Activated T-helper 1 cell treated with anti-CD3 and anti-CD28 coated beads, Interleukin-12 subunit alpha, Interleukin-12 subunit beta, Interleukin-2, Interleukin-4 antibody, amounts not matched to agents 30 ng/mL and 10 ng/mL and 1 ng/mL, durations not matched to agents 14 hours and 24 hours and 36 hours (primary cell): ENCODE results near the gene SSRP1. TPM values are rescaled to one million over a fixed set of nuclear protein-coding genes. Genes with fewer than 3 reads are reported as not detected.

Experiments used
- DNase-seq: peaks from one replicate; pipeline ENCODE4 v3.0.0; 2021; ENCODE audit warnings: low spot score
- H3K27ac Mint-ChIP-seq: one replicate; pipeline ENCODE4 v1.8.0; 2021; ENCODE audit warnings: mild to moderate bottlenecking, mixed read lengths
- H3K27me3 Mint-ChIP-seq: one replicate; pipeline ENCODE4 v1.8.0; 2022; ENCODE audit warnings: mild to moderate bottlenecking, moderate library complexity, mixed read lengths; ENCODE audit not compliant: insufficient read depth
- H3K36me3 Mint-ChIP-seq: one replicate; pipeline ENCODE4 v1.8.0; 2021; ENCODE audit warnings: low read depth, mixed read lengths
- H3K4me1 Mint-ChIP-seq: one replicate; pipeline ENCODE4 v1.8.0; 2021; ENCODE audit warnings: low read depth, mixed read lengths
- H3K4me3 Mint-ChIP-seq: one replicate; pipeline ENCODE4 v1.8.0; 2021; ENCODE audit warnings: mild to moderate bottlenecking, moderate library complexity, mixed read lengths
- H3K9me3 Mint-ChIP-seq: one replicate; pipeline ENCODE4 v1.8.0; 2021; ENCODE audit warnings: mixed read lengths
- intact Hi-C: fragments of 100-400 bp; cut with micrococcal nuclease; formaldehyde crosslinking; loops from one replicate; pipeline ENCODE4 v1.15.1; 2024
- total RNA-seq: library from RNA; stranded (reverse); gene quantifications from 2 replicates; pipeline ENCODE4 v1.2.3, GENCODE V29; 2022

The SSRP1 gene
- total RNA-seq, 1 donor from 2014 or later, result 239 TPM

DNA sequence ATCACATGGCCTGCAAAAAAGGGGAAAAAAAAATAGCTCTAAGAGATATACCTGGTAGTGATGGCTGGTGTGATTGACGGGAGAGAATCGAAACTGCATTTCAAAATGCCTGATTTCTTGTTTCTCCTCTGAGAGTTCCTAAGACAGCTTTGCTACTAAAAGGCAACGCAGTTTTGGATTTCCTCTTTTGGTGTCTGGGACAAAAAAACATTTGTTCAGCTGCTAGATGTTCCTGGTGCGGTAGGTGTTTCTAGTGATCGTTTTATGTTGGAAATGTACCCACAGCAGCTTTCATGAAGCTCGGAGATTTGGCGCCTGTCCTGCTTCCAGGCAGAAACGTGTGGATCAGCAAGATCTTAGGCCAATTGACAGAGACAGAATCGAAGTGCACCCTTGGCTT, 20.6 kb upstream of the SSRP1 start:
- intact Hi-C loops, result no loop called here

DNA sequence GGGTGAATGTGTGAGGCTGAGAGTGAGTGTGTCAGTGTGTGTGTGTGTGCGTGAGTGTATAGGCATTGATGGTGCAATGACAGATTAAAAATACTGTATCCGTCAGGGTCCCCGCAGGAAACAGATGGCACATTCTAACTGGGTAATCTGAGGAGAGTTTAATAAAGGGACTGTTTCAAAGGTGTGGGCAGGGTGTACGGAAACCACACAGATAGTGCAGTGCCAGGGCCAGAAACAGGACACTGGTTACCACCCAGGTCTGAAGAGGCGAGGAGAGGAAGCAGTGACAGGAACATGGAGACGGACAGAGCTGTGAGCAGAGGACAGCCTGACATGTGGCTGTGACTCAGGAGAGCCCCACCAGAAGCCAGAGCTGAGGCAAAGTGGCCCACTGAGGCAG, 19.0 kb upstream of the SSRP1 start:
- Mint-ChIP-seq H3K27ac (no peak overlapping the region), H3K27me3 (peaks cover 11% of the 10 kb centered on the region), H3K4me3 (no peak overlapping the region), H3K9me3 (peaks cover 6% of the 10 kb centered on the region), H3K4me1 (peaks cover 4% of the 10 kb centered on the region), H3K36me3 (no peaks in the 10 kb centered on the region)
- DNase-seq, result no peak
- intact Hi-C loops, result no loop called here

More for the DNA sequence above, 20.6 kb upstream of the SSRP1 start:
- Mint-ChIP-seq H3K9me3 (peaks cover 5% of the 10 kb centered on the region), H3K27me3 (peaks cover 11% of the 10 kb centered on the region), H3K36me3 (no peaks in the 10 kb centered on the region), H3K4me3 (no peak overlapping the region), H3K27ac (no peak overlapping the region), H3K4me1 (no peaks in the 10 kb centered on the region)
- no peak for DNase-seq

DNA sequence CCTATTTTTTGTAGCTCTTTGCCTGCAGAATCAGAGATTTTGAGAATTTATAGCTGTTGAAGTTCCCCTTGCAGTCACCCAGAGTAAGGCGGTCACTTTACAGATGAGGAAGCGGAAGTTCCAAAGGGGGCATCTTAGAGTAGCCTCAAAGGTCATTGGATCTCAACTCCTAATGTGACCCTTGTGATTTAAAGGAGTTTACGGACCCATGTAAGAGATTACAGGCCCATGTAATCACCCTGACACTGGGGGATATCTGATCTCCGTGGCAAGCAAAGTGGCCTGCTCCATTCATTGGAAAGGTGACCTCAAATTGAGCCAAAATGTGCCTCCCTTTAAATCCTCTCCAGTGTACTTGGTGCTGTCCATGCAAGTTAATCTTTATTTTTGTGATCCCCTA, 18.2 kb upstream of the SSRP1 start:
- Mint-ChIP-seq H3K4me1 (peaks cover 5% of the 10 kb centered on the region), H3K36me3 (no peaks in the 10 kb centered on the region), H3K9me3 (peaks cover 6% of the 10 kb centered on the region), H3K27me3 (peaks cover 13% of the 10 kb centered on the region), H3K27ac (no peak overlapping the region), H3K4me3 (no peak overlapping the region)
- intact Hi-C loops, result no loop called here
- no peak for DNase-seq

GRCh38 chr11:57353446-57353845, 17.8 kb upstream of the SSRP1 start:
- H3K4me1 Mint-ChIP-seq, result peaks cover 5% of the 10 kb centered on the region
- H3K4me3 Mint-ChIP-seq, result no peak overlapping the region
- intact Hi-C loops, result no loop called here
- peaks cover 17% of the 10 kb centered on the region for H3K27me3 Mint-ChIP-seq
- H3K9me3 Mint-ChIP-seq, result peaks cover 6% of the 10 kb centered on the region
- no peaks in the 10 kb centered on the region for H3K36me3 Mint-ChIP-seq
- no peak for DNase-seq
- no peak overlapping the region for H3K27ac Mint-ChIP-seq

DNA sequence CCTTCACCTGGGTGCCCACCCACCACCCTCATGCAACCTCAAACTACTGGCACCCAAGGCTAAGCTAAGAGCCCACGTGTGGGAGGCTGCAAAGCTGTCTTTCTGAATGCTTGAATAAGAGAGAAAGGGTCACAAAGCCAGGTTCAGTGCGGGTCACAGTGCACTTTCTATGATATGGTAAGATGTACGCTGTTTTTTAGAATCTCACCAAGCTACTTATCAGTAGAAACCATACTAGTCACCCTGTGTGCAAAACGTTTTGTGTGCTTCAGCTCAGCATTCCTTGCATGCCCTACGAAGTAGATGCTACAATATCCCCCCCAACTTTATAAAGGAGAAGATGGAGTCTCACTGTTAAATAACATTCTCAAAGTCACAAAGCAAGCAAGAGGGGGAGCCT, 17.3 kb upstream of the SSRP1 start:
- no peak overlapping the region for H3K4me3 Mint-ChIP-seq
- peaks cover 19% of the 10 kb centered on the region for H3K27me3 Mint-ChIP-seq
- no peak overlapping the region for H3K27ac Mint-ChIP-seq
- peaks cover 5% of the 10 kb centered on the region for H3K4me1 Mint-ChIP-seq
- H3K36me3 Mint-ChIP-seq, result no peaks in the 10 kb centered on the region
- intact Hi-C loops, result no loop called here
- no peak for DNase-seq
- peaks cover 6% of the 10 kb centered on the region for H3K9me3 Mint-ChIP-seq

GRCh38 chr11:57349491-57350274, 14.0 kb upstream of the SSRP1 start:
- H3K27me3 Mint-ChIP-seq, result peaks cover 14% of the 10 kb centered on the region
- peaks cover 13% of the 10 kb centered on the region for H3K4me1 Mint-ChIP-seq
- H3K36me3 Mint-ChIP-seq, result no peaks in the 10 kb centered on the region
- H3K4me3 Mint-ChIP-seq, result no peak overlapping the region
- intact Hi-C loops, result loop anchor here (5.0 kb wide), 1 partner anchor 938 kb away; no protein-coding TSS in a partner anchor
- H3K27ac Mint-ChIP-seq, result no peak overlapping the region
- peak; percentile 37 for DNase-seq
- peaks cover 6% of the 10 kb centered on the region for H3K9me3 Mint-ChIP-seq

DNA sequence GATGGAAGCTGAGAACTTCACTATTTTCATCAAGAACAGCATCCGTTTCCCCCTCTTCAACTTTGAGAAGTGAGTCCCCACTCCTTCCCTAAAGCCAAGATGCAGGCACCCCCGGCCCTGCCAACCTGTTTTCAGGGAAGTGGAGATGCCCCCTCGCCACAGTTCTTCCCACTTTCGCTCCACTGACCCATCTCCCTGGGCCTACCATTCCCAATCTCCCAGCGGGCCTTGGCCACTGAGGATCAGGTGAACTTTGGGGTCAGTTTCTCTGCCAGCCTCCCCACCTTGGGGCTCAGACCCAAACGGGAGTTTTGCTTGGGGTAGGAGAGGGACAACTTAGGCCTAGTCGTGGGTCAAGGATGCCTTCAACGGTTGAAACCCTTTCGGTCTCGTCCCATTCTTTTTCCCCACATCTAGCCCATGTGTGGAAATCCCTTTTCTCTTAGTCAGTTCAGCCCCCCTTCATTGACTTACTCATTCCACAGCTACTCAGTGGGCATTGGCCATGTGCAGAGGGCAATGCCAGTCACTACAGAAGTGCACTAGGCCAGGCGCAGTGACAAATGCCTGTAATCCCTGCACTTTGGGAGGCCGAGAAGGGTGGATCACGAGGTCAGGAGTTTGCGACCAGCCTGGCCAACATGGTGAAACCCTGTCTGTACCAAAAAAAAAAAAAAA, 13.1 kb upstream of the SSRP1 start:
- peaks cover 13% of the 10 kb centered on the region for H3K4me1 Mint-ChIP-seq
- no peak overlapping the region for H3K4me3 Mint-ChIP-seq
- intact Hi-C loops, result loop anchor here (5.0 kb wide), 1 partner anchor 939 kb away; no protein-coding TSS in a partner anchor
- no peak for DNase-seq
- peaks cover 6% of the 10 kb centered on the region for H3K9me3 Mint-ChIP-seq
- H3K27me3 Mint-ChIP-seq, result peaks cover 14% of the 10 kb centered on the region
- H3K36me3 Mint-ChIP-seq, result no peaks in the 10 kb centered on the region
- H3K27ac Mint-ChIP-seq, result no peak overlapping the region

DNA sequence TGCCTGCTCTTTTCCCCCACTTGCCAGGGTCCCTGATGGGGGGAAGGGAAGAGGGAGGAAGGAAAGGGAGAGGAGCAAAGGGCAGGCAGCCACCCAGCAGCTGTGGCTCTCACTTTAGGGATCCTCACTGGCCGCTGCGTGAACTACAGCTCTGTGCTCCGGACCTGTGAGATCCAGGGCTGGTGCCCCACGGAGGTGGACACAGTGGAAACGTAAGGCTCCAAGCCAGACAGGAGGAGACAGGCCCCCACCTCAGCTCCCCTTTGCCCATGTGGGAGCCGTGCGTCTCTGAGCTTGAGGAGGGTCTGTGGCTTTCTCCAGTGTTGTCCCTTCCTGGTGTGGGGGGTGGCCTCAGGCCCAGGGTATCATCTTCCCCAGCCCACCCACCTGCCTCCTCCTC, 12.4 kb upstream of the SSRP1 start:
- Mint-ChIP-seq H3K9me3 (peaks cover 6% of the 10 kb centered on the region), H3K36me3 (no peaks in the 10 kb centered on the region), H3K4me1 (peaks cover 13% of the 10 kb centered on the region), H3K4me3 (no peak overlapping the region), H3K27me3 (peaks cover 9% of the 10 kb centered on the region), H3K27ac (no peak overlapping the region)
- no peak for DNase-seq
- intact Hi-C loops, result loop anchor here (5.0 kb wide), 1 partner anchor 939 kb away; no protein-coding TSS in a partner anchor

GRCh38 chr11:57347336-57347735, 11.6 kb upstream of the SSRP1 start:
- H3K9me3 Mint-ChIP-seq, result peaks cover 6% of the 10 kb centered on the region
- intact Hi-C loops, result loop anchor here (5.0 kb wide), 1 partner anchor 940 kb away; no protein-coding TSS in a partner anchor
- no peak overlapping the region for H3K27ac Mint-ChIP-seq
- no peaks in the 10 kb centered on the region for H3K36me3 Mint-ChIP-seq
- no peak overlapping the region for H3K4me3 Mint-ChIP-seq
- DNase-seq, result no peak
- H3K27me3 Mint-ChIP-seq, result peaks cover 8% of the 10 kb centered on the region
- H3K4me1 Mint-ChIP-seq, result peaks cover 13% of the 10 kb centered on the region

GRCh38 chr11:57345555-57346211, 10.0 kb upstream of the SSRP1 start:
- H3K27ac Mint-ChIP-seq, result no peak overlapping the region
- DNase-seq, result peak; percentile 33
- intact Hi-C loops, result loop anchor here (1.0 to 5.0 kb wide), 6 partner anchors 10 to 942 kb away; partner anchors contain the start of gene SSRP1

DNA sequence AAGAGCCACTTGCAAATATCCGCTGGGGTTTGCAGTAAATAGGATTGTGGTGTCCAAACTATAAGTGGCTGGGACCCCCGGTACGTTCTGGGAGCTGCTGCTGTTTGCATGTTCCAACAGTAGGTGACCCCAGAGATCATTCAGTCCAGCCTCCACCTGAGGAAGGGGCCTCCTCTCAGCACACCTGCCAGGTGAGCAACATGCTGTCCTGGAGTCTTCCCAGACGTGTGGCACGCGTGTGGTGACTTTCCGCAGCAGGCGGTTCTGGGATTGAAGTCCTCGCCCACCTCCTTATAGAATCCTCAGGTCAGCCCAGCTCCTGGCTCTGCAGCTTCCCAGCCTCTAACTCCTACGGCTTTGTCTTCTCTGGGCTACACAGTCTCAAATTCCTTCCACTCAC, 9.1 kb upstream of the SSRP1 start:
- Mint-ChIP-seq H3K27me3 (peaks cover 8% of the 10 kb centered on the region), H3K27ac (no peak overlapping the region), H3K36me3 (no peaks in the 10 kb centered on the region), H3K4me1 (peaks cover 11% of the 10 kb centered on the region), H3K9me3 (no peaks in the 10 kb centered on the region), H3K4me3 (no peak overlapping the region)
- intact Hi-C loops, result loop anchor here (1.0 to 5.0 kb wide), 6 partner anchors 10 to 942 kb away; partner anchors contain the start of gene SSRP1
- DNase-seq, result no peak

More at GRCh38 chr11:57345555-57346211, 10.0 kb upstream of the SSRP1 start:
- Mint-ChIP-seq H3K4me3 (no peak overlapping the region), H3K9me3 (no peaks in the 10 kb centered on the region), H3K4me1 (peaks cover 13% of the 10 kb centered on the region), H3K27me3 (peaks cover 8% of the 10 kb centered on the region), H3K36me3 (no peaks in the 10 kb centered on the region)

- Mint-ChIP-seq H3K36me3 (no peaks in the 10 kb centered on the region), H3K27me3 (peaks cover 8% of the 10 kb centered on the region), H3K27ac (no peak overlapping the region), H3K9me3 (no peaks in the 10 kb centered on the region), H3K4me1 (peaks cover 9% of the 10 kb centered on the region), H3K4me3 (no peak overlapping the region)
- intact Hi-C loops, result no loop called here
- no peak for DNase-seq
Observed at GRCh38 chr11:57343825-57344224, 8.1 kb upstream of the SSRP1 start.

DNA sequence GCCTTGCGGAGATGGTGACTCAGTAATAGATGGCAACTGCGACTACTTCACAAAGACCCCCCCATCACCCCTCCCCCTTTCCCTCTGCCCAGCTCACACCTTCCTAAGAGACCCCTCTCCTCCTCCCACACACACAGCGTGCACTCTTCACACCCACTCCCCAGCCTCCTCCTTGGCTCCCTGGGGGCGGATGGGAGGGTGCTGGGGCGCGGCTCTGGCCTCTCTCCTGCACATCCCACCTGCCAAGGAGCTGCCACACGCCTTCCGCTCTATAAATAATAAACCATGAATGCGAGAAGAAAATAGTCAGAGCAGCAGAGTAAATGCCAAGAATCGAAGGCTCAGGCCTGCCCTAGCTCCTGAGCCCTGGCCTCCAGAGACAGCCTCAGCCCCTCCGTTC, 7.0 kb upstream of the SSRP1 start:
- intact Hi-C loops, result no loop called here
- H3K36me3 Mint-ChIP-seq, result no peaks in the 10 kb centered on the region
- no peak overlapping the region for H3K27ac Mint-ChIP-seq
- H3K27me3 Mint-ChIP-seq, result peaks cover 1% of the 10 kb centered on the region
- H3K4me1 Mint-ChIP-seq, result peaks cover 9% of the 10 kb centered on the region
- H3K9me3 Mint-ChIP-seq, result no peaks in the 10 kb centered on the region
- DNase-seq, result no peak
- no peak overlapping the region for H3K4me3 Mint-ChIP-seq
